Gastroesophageal sphincter (tissue), 4 donors: Measurements from ENCODE around the gene PGA4. TPM values are rescaled to one million over a fixed set of nuclear protein-coding genes. Genes with fewer than 3 reads are reported as not detected.
A peak's percentile ranks its signal among the peaks of the same experiment; 100 is the strongest.

Experiments
- ATAC-seq: fragments of 150-250 bp; one replicate; pipeline ENCODE4 v1.9.1; 2016; ENCODE audit warnings: mild to moderate bottlenecking, moderate library complexity
- H3K27ac ChIP-seq, 4 donors: fragments of 200-600 bp; sonication (generic) in 3 of 4; 1 replicate in 3 of 4; 2 replicates in 1 of 4; pipeline ENCODE4 v1.5.1; 2016 to 2019
- H3K27me3 ChIP-seq: fragments of 200-600 bp; sonication (generic); one replicate; pipeline ENCODE4 v1.5.1; 2019
- H3K36me3 ChIP-seq, 2 donors: fragments of 200-600 bp; sonication (generic); one replicate each; pipeline ENCODE4 v1.5.1; 2019; ENCODE audit warnings: control low read depth in 1 of 2
- H3K4me1 ChIP-seq, 3 donors: fragments of 200-600 bp; sonication (generic); 1 replicate in 2 of 3; 2 replicates in 1 of 3; pipeline ENCODE4 v1.5.1; 2016 to 2019; ENCODE audit warnings: control low read depth in 2 of 3
- H3K4me3 ChIP-seq, 2 donors: fragments of 200-600 bp; sonication (generic); one replicate each; pipeline ENCODE4 v1.5.1; 2019; ENCODE audit warnings: mild to moderate bottlenecking in 1 of 2, moderate library complexity in 1 of 2
- H3K9me3 ChIP-seq, 3 donors: fragments of 200-600 bp; sonication (generic); one replicate each; pipeline ENCODE4 v1.5.1; 2017 to 2019; ENCODE audit warnings: control low read depth in 2 of 3
- EP300 ChIP-seq: sonication (generic); formaldehyde crosslinking; IDR thresholded peaks from one replicate; pipeline ENCODE4 v1.6.1; 2017; ENCODE audit warnings: antibody characterized with exemption, mild to moderate bottlenecking
- POLR2A ChIP-seq, 2 donors: fragments of 450-650 bp; IDR thresholded peaks; one replicate each; pipeline ENCODE4 v1.6.1; 2017; ENCODE audit warnings: antibody characterized with exemption in 2 of 2, mild to moderate bottlenecking in 2 of 2, moderate library complexity in 1 of 2
- POLR2AphosphoS5 ChIP-seq: sonication (generic); formaldehyde crosslinking; IDR thresholded peaks from one replicate; pipeline ENCODE4 v1.6.1; 2017; ENCODE audit warnings: antibody characterized with exemption
- WGBS, 2 donors: methylation state at CpG; one replicate each; pipeline ENCODE4 v1.1.5; 2018; ENCODE audit warnings: low coverage in 1 of 2; 5-methylcytosine and 5-hydroxymethylcytosine counted together
- total RNA-seq, 4 donors: library from RNA; depleted of rRNA; stranded (reverse); fragments of >200 nt; gene quantifications; one replicate each; pipeline ENCODE4 v1.1.0, GENCODE V29; 2016
- TF ChIP-seq, protein P1 (sequence below), 4 experiments: fragments of 200-600 bp in 2 of 4; fragments of 450-650 bp in 2 of 4; sonication (generic) in 1 of 4; IDR thresholded peaks; one replicate each; pipeline ENCODE4 v1.5.1; 2017 to 2019; ENCODE audit warnings: antibody characterized with exemption in 4 of 4, mild to moderate bottlenecking in 2 of 4, moderate library complexity in 2 of 4

PGA4 gene
- total RNA-seq, 4 donors from 2014 or later = 1.2 to 8.8 TPM; not detected in 2

DNA sequence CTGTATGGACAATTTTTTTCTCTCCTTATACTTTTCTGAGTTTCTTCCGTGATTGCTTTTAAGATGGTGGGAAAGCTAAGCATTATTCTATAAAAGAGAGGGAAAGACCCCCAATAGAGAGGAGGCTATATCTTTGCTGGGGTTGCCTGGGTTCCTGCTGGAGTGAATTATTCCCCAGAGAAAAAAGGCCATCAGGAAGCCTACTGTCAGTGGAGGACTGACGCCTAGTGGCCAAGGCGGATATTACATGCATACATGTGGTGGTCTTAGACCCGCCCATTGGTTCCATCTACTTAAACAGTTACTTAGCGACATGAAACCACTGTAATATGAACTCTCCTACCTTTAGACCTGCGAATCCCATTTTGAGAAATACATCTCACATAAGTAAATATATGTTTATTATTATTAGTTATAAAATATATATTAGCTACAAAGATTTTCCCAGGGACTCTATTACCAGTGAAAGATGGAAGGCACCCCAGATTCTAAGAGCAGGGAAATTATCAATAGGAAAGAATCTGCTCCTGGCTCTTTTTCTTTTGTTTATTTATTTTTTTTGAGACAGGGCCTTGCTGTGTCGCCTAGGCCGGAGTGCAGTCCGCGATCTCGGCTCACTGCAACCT lies 34.5 kb upstream of the PGA4 start:
- H3K36me3 ChIP-seq = no peaks in the 10 kb centered on the region
- H3K9me3 ChIP-seq = no peaks in the 10 kb centered on the region
- WGBS, 2 donors = 29 to 37% methylated on average over 11 of the region's 11 CpGs
- TF ChIP-seq POLR2A (IDR thresholded peaks at IDR 0.05) (no peak), POLR2AphosphoS5 (no peak), EP300 (no peak)
- TF ChIP-seq, protein P1, sequence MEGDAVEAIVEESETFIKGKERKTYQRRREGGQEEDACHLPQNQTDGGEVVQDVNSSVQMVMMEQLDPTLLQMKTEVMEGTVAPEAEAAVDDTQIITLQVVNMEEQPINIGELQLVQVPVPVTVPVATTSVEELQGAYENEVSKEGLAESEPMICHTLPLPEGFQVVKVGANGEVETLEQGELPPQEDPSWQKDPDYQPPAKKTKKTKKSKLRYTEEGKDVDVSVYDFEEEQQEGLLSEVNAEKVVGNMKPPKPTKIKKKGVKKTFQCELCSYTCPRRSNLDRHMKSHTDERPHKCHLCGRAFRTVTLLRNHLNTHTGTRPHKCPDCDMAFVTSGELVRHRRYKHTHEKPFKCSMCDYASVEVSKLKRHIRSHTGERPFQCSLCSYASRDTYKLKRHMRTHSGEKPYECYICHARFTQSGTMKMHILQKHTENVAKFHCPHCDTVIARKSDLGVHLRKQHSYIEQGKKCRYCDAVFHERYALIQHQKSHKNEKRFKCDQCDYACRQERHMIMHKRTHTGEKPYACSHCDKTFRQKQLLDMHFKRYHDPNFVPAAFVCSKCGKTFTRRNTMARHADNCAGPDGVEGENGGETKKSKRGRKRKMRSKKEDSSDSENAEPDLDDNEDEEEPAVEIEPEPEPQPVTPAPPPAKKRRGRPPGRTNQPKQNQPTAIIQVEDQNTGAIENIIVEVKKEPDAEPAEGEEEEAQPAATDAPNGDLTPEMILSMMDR (IDR thresholded peaks at IDR 0.05) = peak; percentile 89 to 95 (median 92)
- H3K27me3 ChIP-seq = peaks cover 30% of the 10 kb centered on the region
- peak; percentile 71 for ATAC-seq
- no peak overlapping the region for H3K27ac ChIP-seq
- H3K4me3 ChIP-seq = no peak overlapping the region
- H3K4me1 ChIP-seq = no peaks in the 10 kb centered on the region

DNA sequence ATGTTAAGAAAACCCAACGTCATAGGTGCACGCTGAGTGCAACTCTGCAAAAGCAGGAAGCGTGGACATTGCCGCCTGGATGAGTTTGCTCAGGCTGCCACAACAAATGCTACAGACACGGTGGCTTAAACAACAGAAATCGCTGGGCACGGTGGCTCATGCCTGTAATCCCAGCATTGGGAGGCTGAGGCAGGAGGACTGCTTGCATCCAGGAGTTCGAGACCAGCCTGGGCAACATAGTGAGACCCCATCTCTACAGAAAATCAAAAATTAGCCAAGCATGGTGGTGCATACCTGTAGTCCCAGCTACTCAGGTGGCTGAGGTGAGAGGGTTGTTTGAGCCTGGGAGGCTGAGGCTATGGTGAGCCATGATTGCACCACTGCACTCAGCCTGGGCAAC lies 32.2 kb upstream of the PGA4 start:
- no peak overlapping the region for H3K27ac ChIP-seq
- no peaks in the 10 kb centered on the region for H3K9me3 ChIP-seq
- H3K4me3 ChIP-seq = no peak overlapping the region
- 84 to 100% methylated on average over 1 to 3 of the region's 8 CpGs for WGBS, 2 donors
- H3K27me3 ChIP-seq = peaks cover 40% of the 10 kb centered on the region
- TF ChIP-seq, protein P1 (IDR thresholded peaks at IDR 0.05) = no peak
- TF ChIP-seq POLR2AphosphoS5 = no peak
- TF ChIP-seq EP300 = no peak
- no peak for TF ChIP-seq POLR2A (IDR thresholded peaks at IDR 0.05)
- H3K4me1 ChIP-seq = no peaks in the 10 kb centered on the region
- H3K36me3 ChIP-seq = no peaks in the 10 kb centered on the region
- no peak for ATAC-seq

DNA sequence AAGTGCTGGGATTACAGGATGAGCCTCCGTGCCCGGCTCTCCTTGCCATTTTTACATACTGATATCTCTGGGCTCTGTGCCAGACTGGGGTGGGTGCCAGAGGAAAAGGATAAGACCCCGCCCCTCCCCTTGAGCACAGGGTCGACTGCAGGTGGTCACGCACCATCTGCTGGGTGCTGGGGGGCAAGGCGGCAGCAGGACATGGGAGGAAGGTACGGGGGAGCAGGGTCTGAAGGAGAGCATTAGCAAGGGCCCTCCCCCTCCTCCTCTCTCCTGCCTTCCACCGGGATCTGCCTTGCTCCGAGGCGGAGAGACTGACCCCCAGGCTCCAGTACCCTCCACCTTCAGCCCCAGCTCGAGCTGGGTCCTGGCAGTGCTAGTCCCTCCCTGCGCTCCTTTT lies 28.6 kb upstream of the PGA4 start:
- WGBS, 2 donors = 30% methylated on average over 6 of the region's 12 CpGs; no CpG with 5 or more reads in 1 of the 2 donors
- ATAC-seq = no peak

DNA sequence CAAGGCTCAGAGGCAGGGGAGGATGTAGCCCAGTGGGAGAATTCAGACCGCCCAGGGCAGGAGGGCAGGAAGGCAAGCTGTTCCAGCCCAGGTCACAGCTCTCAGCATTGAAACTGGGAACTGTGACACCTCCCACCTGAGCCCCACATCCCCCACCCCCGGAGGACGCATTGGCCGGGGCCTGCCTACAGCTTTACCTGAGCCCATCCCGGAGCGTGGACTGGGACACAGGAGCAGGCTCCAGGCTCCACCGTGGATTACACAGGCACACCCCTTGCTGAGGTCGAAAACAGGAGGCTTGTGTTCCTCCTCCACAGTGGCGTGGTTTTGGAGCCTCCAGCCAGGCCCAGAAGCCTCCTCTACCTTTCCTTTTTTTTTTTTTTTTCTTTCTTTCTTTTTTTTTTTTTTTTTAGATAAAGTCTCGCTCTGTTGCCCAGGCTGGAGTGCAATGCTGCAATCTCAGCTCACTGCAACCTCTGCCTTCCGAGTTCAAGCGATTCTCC lies 27.9 kb upstream of the PGA4 start:
- ATAC-seq = no peak
- H3K27ac ChIP-seq = no peak overlapping the region
- H3K4me3 ChIP-seq = no peak overlapping the region
- H3K27me3 ChIP-seq = peaks cover 55% of the 10 kb centered on the region
- H3K36me3 ChIP-seq = no peaks in the 10 kb centered on the region
- H3K4me1 ChIP-seq = no peaks in the 10 kb centered on the region
- TF ChIP-seq POLR2AphosphoS5 (no peak), POLR2A (IDR thresholded peaks at IDR 0.05) (no peak), EP300 (no peak)
- TF ChIP-seq, protein P1 (IDR thresholded peaks at IDR 0.05) = no peak
- peaks cover 0 to 11% (median 0%) of the 10 kb centered on the region in 3 donors for H3K9me3 ChIP-seq
- whole genome bisulfite sequencing, 2 donors = 49% methylated on average over 7 of the region's 12 CpGs; no CpG with 5 or more reads in 1 of the 2 donors

More for the DNA sequence above, 28.6 kb upstream of the PGA4 start:
- no peak for TF ChIP-seq EP300
- TF ChIP-seq, protein P1 (IDR thresholded peaks at IDR 0.05) = no peak
- TF ChIP-seq POLR2A (IDR thresholded peaks at IDR 0.05) = no peak
- TF ChIP-seq POLR2AphosphoS5 = no peak
- Histone ChIP-seq H3K36me3 (no peaks in the 10 kb centered on the region), H3K4me3 (no peak overlapping the region), H3K4me1 (no peaks in the 10 kb centered on the region), H3K27me3 (peaks cover 56% of the 10 kb centered on the region), H3K9me3 (peaks cover 0 to 5% (median 0%) of the 10 kb centered on the region in 3 donors), H3K27ac (no peak overlapping the region)
